Stimulated activated CD8-positive, alpha-beta memory T cell treated with anti-CD3 and anti-CD28 coated beads, Interleukin-2, amount 100 ng/mL, for 1 hour (primary cell): ENCODE measurements around the gene HOXC13.

Experiments used
- DNase-seq, 2 donors: peaks; one replicate each; pipeline ENCODE4 v3.0.0-alpha.2; 2020; ENCODE audit warnings: low read depth in 2 of 2

Gene HOXC13

DNA sequence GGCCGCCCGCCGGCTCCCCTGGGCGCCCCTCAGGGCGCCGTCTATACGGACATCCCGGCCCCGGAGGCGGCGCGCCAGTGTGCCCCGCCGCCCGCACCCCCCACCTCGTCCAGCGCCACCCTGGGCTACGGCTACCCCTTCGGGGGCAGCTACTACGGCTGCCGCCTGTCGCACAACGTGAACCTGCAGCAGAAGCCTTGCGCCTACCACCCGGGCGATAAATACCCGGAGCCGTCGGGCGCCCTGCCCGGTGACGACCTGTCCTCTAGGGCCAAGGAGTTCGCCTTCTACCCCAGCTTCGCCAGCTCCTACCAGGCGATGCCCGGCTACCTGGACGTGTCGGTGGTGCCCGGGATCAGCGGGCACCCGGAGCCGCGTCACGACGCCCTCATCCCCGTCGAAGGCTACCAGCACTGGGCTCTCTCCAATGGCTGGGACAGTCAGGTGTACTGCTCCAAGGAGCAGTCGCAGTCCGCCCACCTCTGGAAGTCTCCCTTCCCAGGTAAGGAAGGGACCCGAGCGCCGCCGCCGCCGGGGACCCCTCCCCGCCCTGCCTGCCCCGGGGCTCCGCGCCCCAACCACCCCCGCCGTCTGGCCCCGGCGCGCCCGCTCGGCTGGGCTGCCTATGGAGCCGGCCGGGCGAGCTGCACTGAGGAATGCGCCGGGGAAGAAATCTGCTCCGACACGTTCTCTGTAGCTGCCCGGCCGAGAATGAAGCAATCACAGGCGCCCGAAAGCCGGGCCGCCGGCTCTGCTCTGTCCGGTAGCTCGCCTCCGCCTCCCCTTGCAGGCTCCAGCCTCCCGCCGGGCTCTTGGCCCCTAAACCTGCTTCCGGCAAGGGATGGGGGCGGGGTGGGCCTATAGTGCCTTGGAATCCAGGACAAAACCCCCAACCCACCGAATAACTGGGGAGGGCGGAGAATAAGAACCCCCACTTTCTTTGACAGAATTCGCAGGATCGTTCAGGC, 794 bp downstream of the HOXC13 start:
- no peak for DNase-seq

DNA sequence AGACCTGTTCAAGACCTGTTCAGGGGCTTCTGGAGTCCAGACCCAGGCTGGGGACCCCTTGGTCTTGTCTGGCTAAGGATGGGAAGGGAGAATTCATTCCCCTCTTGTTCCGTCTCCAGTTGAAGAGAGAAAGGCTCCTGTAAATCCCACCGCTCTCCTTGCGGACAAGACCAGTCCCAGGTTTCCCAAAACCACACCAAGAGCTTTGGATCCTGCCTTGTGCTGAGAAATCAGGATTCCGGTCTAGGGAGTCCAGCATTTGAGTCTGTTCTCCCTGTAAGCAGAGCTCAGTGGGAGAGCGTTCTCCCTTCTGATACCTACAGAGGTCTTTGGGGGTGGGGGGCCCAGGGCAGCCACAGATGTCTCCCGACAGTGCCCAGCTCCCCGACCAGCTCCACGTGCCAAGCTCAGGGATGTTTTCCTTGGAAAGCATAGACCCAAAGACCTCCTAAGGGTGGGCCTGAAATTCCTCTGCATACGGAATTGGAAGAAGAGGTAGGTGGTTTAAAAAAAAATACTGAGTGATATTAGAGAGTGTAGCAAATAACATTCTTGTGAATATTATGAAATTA, 1.9 kb downstream of the HOXC13 start:
- no peak for DNase-seq

DNA sequence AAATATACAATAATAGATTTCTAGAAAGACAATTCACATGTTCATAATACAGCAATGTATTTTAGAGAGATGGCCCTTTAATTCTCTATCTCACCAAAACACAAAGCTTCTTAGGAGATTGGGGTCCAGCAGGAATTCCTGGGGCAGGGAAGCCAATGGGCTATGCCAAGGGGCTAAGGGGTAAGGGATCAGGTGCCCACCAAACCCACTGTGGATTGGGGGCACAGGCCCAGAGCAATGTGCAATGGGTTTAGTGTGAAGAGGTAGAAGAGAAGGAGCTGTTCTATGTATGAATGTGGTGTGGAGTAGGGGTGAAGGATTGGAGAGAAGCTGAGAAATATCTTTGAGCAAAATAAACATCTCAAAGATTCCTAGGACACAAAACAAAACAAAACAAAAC, 2.6 kb downstream of the HOXC13 start:
- no peak for DNase-seq

DNA sequence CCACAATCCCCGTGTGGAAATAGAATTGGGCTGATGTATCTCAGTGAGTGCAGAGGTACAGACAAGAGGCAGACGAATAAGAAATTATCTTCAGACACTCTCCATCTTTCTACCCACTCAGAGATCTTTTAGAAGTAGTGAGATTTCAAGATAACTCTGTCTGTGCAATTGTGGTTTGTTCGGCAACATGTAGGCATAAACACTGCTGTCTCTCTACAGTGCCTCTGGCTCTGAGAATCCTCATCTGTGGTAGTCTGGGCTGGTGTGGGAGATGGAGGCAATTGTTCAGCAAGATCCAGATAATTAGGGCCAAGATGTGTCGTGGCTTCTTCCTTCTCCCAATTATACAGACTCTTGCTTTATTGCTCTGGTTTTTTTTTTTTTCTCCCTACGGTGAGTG, 3.1 kb downstream of the HOXC13 start:
- no peak for DNase-seq

DNA sequence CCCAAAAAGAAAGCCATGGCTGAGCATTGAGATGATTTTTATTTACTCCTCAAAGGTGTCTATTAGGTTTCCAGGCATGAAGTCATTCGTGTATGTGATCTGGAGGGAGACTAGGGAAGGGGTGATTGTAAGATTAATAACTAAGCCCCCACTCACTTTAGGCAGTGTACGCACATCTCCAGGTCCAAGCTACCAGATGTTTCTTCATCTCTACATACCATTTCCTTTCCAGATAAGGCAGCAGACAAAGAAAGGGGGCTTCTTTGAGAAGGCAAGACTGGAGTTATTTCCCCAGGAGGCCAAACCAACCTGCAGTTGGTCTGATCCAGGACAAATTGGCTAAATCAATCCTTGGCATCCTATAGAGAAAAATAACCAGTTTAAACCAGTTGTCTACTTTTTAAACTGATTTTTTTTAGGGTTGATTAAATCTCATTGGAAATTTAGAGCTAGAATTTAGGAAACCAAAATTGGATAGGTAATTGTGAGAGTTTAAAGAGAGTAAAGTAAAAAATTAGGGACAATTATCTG, 3.9 kb downstream of the HOXC13 start:
- DNase-seq = no peak

DNA sequence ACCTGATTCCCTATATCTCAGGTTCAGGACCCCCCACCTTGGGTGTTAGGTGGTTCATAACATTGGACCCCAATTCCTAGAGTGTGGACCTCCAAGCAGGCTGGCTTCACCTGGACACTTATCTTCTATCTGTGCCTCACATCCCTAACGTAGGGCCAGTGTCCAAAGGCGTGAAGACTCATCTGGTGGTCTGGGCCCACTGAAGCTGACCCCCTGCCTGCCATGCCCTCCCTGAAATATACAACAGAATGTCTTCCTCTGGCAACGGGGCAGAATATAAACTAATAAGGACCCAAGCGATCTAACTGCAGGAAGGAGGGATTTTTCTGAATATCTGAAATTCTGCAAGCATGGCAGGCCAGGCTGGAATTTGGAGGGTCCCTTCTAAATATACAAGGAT, 5.6 kb downstream of the HOXC13 start:
- DNase-seq = no peak

DNA sequence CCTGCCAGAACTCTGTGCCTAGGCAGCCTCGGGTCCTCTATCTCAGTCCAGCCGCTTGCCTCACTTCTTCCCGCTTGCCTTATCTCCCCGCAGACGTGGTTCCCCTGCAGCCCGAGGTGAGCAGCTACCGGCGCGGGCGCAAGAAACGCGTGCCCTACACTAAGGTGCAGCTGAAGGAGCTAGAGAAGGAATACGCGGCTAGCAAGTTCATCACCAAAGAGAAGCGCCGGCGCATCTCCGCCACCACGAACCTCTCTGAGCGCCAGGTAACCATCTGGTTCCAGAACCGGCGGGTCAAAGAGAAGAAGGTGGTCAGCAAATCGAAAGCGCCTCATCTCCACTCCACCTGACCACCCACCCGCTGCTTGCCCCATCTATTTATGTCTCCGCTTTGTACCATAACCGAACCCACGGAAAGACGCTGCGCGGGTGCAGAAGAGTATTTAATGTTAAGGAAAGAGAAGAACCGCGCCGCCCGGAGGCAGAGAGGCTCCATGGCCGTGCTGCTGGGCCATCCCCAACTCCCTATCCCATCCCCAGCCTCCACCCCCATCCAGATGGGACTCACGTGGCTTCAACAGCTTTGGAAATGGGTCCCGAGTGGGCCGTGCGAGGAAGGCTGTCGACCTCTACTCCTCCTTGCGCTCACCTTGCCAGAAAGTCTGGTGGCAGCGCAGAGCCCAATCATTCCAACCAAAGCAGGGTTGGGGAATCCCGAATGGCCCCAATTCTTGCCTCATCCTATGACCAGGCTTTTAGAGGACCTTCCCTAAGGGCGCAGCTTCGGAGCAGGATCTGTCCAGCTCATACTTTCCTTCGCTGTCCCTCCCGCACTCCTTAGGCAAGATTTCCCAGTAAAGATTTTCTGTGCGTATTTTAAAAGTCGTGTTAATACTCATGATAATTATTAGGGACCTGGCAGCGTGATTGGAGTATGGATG, 6.5 kb downstream of the HOXC13 start:
- DNase-seq = no peak

DNA sequence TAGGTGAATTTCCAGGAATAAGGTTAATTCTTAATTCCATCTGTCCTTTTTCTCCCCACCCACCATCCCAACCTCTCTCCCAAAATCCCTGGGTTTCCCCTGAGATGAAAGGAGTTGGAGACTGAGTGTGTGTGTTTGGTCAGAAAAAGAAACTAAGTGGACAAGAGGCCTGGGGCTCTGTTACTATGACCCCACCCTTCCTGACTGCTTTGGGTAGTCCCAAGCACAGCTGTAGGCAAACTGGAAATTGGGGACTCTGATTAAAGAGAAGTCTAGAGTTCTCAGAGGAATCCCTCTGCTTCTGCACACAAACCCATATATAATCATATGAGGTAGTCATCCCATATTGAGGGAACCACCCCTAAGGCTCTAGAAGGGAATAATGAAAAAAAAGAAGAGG, 9.1 kb downstream of the HOXC13 start:
- DNase-seq = no peak

DNA sequence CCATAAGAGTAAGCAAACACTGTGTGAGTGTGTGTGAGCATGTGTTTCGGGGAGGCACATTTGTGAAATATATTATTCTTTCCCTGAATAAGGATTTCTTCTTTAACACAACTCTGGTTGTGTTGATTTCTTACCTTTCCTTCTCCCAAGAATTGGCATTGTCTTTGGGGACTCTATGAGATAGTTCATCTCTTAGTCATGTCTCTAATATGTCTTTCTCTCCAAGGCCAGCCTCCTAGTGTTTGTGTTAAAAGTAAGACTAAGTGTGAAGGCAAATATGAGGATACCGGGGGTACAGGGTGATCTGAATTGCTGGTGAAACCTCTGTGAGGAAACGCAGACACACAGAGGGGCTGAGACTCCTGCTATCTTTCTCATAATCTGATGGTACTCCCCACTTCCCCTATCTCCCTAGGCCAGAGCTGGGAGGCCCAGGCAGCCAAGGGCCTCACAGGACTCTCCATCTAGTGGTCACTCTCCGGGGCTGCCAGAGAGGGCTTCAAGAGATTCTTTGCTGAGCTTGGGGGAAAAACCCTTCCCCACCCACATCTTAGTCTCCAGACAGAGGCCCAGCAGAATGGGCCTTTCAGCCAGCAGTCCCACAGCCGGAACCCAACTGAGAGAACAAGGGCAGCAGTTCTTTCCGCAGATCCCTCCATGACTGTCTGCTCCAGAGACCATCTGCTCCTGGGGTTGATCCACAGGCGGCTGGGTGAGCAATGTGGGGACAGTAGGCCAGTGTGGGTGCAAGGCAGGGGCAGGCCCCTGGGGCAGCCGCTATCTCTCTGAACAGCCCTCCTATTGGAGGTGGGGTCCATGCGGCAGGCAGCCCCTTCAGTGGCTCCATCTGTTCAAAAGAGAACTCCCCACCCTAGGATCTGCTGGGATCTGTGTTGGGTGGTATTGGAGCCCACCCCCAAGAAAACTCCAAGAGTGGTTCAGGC, 10.3 kb downstream of the HOXC13 start:
- DNase-seq = no peak

DNA sequence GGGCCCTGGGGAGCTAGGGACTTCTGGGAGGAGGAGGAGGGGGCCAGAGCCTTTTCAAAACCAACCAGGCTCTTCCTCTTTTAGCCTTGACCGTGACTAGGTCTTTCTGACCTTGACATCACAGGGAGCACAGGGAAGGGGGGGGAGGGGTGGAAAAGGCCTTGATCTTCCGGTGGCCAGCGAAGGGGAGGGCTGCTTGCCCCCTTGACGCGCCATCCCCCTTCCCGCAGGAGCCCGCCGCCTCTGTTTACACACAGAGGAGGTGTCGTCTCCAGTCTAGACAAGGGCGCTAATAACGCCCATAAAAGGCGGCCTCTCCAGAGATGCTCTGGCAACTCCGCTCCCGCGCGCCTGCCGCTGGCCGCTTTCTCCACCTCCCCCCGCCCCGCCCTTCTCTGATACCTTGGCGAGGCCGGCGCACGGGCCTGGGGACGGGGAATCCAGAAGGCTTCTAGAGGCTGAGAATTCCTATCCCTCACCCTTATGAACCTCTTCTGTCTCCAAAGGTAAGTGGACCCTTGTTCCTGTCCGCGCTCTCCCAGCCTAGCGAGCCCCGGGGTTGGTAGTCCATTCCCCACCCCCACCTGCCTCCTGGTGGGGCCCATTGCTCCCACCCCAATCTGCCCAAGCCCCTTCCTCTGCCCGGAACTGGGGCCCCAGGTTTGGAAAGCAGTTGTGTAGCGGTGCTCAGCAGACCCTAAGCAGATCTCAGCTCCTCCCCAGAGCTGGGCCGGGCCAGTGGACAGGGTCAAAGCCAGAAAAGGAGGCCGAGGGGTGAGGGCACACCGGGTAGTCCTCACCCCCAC, 11.2 kb downstream of the HOXC13 start:
- no peak for DNase-seq

DNA sequence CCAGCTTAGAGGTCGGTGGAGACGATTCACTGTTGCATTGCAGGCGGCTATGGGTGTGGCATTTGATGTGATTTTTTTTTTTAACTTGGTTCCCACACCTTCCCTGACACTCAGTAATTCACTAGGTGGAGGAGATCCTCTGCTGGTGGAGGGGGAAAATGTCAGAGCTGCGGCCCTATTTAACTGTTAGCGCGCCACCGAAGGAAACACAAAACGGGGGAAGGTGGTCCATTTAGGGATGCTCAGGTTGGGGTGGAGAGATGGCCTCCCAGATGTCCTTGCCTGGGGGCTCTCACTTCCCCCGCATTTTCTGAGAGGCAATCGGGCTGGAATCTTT, 11.8 kb downstream of the HOXC13 start:
- DNase-seq = no peak

DNA sequence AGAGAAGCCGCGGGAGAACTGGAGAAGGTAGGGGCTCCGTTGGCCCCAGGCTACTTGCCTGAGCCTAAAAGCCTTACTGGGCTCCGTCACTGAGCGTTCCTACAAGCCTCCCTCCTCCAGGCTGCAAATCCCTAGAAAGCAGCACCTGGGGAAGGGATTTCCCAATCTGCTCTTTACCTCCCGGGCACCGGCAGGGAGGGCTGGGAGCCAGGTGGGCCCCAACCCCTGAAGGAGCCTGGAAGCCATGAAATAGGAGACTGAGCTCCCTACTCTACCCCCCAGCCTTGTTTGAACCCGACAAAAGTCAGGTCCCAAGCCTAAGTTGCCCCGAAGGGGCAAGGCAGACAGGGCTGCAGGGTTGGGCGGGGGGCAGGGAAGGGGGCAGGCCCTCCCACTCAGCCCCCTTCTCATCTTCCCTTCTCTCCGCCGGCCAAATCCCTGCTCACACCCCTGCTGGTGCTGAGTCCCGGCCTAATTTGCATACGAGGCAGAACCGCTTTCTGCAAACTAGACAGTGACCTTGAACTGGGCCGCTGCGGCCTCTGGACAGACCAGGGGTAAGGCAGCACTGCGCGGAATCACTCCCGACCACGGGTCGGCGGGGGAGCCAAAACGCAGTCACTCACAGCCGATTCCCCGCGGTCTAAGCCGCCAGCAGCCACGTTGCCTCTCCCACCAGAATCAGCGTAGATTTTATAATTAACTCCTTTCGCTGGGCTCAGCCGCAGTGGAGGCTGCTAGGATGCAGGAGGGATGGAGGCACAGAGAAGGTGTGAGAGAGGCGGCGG, 12.4 kb downstream of the HOXC13 start:
- no peak for DNase-seq

DNA sequence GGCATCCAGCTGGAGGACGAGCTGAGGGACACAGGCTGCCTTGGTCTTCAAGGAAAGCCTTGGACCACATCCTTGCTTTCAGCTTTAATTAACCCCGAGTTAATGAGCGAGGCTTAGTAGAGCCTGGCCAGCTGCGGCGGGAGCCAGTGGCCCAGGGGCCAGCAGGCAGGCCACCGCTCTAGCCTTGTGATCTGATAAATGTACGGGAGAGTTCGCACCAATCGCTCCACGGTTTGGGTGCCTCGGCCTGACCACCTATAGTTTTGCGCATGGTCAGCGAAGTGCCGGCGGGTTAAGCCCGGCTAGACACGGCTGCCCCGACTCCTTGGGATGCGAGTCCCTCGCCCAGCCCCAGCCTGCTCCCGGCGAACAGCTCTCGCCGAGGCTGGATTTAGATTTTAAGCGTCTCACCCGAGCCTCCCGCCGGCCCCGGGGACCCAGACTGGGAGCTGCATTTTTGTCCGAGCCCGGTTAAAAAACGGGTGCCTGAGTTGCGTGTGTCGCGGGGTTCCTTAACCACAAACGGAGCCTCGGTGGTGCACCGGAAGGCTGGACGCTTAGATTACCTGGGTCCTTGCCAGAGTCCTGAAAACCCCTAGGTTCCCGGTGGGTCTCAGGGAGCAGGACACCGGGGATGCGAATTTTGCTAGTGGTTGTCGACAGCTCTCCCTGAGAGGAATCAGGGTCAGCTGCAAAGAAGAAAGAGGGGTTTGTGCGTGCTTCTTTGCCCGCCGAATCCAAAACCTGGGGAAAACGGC, 13.1 kb downstream of the HOXC13 start:
- no peak for DNase-seq

DNA sequence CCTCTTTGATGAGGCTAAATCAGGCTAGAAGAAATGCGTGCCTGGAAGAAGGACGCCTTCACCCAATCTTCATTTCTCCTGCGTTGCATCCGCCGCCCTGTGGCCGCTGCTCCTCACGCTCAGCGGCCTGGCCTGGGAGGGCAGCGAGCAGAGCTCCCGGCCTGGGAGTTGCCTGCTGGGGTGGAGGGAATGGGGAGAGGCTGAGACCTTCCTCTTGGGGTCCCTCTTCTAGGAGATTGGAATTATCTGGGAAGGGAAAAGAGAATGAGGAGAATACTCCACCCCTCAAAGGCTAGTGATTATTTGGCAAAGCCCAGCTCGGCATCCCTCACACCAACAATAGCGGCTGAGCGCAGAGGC, 13.7 kb downstream of the HOXC13 start:
- no peak for DNase-seq

DNA sequence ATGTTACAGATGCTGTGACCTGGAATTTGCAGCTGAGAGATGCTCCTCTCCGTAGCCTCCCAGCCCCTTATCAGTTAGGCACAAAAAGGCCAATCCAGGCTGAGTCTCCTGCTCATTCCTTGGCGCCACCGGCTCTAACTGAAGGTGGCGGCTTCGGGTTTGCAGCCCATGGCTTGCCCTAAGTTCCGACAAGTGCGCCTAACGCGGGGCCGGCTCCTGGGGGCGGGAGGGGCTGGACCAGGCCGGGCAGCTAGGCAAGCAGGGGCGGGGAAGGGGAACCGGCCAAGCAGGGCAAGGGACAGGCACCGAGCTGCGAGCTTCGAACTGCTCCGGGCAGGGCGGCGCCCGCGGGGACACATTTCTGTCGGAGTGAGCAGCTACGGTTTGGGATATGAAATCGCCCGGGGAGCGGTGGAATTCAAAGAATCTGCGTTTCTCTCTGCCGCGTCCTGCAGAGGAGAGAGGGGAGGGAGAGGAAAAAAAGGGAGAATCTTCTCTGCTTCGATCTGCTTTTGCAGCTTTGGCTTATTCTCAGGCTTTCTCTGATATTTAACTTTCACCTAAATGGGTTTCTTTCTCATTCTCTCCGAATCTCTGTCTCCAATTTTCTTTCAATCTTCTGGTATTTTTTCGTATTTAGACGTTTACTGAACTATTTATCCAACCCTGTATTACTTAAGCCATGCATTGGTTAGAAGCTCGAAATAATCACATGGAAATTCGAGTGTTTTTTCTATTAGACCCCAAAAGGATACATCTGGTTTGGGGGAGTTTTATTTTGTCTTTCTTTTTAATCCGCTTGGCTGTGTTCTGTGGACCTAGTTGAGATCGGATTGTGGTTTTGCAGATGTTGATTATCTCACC, 14.5 kb downstream of the HOXC13 start:
- DNase-seq = no peak

DNA sequence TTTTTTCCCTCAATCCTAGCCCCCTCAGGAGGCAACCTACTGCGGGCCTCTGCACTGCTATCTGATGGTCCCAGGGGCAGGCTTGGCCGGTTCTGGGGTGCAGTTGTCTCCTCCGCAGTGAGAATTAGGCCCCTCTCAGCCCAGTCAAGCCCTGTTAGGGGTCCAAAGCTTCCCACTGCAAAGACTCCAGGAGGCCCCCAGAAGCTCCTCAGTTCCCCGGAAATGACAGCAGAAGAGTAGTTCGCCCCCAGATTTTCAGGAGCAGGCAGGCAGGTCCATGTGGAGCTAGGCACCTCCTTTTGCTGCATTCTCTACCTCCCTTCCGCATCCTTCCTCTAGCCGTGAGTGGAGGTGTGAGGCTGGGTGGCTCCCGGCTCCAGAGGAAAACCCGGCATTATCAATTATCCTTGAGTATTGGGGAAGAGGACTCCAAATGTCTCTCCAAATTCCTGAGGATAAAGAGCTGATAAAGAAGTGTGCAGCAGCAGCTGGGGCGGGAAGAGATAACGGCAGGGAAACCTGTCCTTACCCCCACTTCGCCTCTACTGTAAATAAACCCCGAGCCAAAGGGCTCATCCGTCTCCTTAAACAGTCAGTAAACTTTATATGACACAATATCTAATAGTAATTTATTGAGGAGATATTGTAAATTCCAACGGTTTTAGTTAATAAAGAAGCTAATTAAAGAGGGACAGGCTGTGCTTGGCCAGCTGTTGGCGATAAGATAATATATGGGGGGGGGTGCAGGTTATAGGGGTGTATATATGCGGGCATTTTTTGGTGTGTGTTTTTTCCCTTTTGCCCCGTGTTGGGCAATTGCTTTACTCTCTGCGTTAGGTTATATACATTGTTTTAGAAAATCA, 15.4 kb downstream of the HOXC13 start:
- DNase-seq = no peak

DNA sequence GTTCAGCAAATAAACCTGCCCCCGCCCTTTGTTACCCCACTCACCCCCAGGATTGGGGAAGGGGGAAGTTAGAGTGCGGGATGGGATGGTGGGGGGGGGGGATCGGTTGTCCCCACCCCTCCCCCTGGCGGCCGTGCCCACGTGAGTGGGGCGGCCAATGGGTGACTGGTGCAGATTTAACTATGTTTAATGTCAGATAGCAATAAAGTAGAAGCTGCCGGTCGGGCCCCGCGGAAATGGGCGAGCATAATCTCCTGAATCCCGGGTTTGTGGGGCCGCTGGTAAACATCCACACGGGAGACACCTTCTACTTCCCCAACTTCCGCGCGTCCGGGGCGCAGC, 16.0 kb downstream of the HOXC13 start, which contains the start of gene HOXC12:
Gene HOXC12 (plus strand): TSS at position 210 of the 342 bp plus-strand sequence. CDS start 27 bp downstream, at position 237.
- DNase-seq = no peak
